DOHH2 (cell line): ENCODE measurements around the gene C16orf92.
"Not testable (repeated sequence)": the region's sequence is repeated elsewhere in the genome, so short reads cannot be mapped to it uniquely, and the experiment has no call there.

ENCODE experiments used
- EZH2phosphoT487 ChIP-seq: fragments of 200-600 bp; sonication (generic); IDR thresholded peaks from 2 replicates; pipeline ENCODE4 v1.6.1; 2017; ENCODE audit warnings: borderline replicate concordance, mild to moderate bottlenecking, antibody characterized with exemption, low read length, moderate library complexity, mixed read lengths
- TF ChIP-seq, protein P1 (sequence below): fragments of 200-600 bp; sonication (generic); IDR thresholded peaks from one replicate; pipeline ENCODE4 v1.5.1; 2014; ENCODE audit warnings: antibody characterized with exemption, mild to moderate bottlenecking, low read depth, low read length; ENCODE audit not compliant: poor library complexity, severe bottlenecking

DNA sequence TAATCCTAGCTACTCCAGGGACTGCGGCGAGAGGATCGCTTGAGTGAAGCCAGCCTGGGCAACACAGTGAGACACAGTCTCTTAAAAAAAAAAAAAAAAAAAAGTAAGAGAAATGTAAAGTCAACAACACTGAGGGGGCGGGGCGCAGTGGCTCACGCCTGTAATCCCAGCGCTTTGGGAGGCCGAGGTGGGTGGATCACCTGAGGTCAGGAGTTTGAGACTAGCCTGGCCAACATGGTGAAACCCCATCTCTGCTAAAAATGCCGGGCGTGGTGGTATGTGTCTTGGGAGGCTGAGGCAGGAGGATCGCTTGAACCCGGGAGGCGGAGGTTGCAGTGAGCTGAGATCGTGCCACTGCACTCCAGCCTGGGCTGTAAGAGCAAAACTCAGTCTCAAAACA, 10.4 kb upstream of the C16orf92 start:
- TF ChIP-seq, protein P1, sequence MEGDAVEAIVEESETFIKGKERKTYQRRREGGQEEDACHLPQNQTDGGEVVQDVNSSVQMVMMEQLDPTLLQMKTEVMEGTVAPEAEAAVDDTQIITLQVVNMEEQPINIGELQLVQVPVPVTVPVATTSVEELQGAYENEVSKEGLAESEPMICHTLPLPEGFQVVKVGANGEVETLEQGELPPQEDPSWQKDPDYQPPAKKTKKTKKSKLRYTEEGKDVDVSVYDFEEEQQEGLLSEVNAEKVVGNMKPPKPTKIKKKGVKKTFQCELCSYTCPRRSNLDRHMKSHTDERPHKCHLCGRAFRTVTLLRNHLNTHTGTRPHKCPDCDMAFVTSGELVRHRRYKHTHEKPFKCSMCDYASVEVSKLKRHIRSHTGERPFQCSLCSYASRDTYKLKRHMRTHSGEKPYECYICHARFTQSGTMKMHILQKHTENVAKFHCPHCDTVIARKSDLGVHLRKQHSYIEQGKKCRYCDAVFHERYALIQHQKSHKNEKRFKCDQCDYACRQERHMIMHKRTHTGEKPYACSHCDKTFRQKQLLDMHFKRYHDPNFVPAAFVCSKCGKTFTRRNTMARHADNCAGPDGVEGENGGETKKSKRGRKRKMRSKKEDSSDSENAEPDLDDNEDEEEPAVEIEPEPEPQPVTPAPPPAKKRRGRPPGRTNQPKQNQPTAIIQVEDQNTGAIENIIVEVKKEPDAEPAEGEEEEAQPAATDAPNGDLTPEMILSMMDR, result not testable (repeated sequence)
- TF ChIP-seq EZH2phosphoT487, result not testable (repeated sequence)
